ENCODE measurements around the gene ANKRD18B.
A peak's percentile ranks its signal among the peaks of the same experiment; 100 is the strongest.
"Not testable (repeated sequence)": the region's sequence is repeated elsewhere in the genome, so short reads cannot be mapped to it uniquely, and the experiment has no call there.

ANKRD18B gene

GRCh38 chr9:33598796-33599379 lies 74.8 kb downstream of the ANKRD18B start:
- not testable (repeated sequence) for H3K79me2 ChIP-seq (ENCODE audit: insufficient read depth, low read length); H4K20me1 ChIP-seq (ENCODE audit: insufficient read depth, low read length); H3K4me1 ChIP-seq (ENCODE audit: insufficient read depth, low read length, severe bottlenecking); H3K27ac ChIP-seq (ENCODE audit: low read depth, low read length, poor library complexity, severe bottlenecking); H2AFZ ChIP-seq (ENCODE audit: low read length); H3K9me3 ChIP-seq (ENCODE audit: low read length); H3K4me2 ChIP-seq (ENCODE audit: low read length); H3F3A ChIP-seq (ENCODE audit: insufficient read depth, low read length); H3K4me3 ChIP-seq (ENCODE audit: low read depth, low read length, poor library complexity, severe bottlenecking); H3K27me3 ChIP-seq (ENCODE audit: insufficient read depth, low read length); H3K36me3 ChIP-seq (ENCODE audit: insufficient read depth, low read length); H3K9ac ChIP-seq (ENCODE audit: low read length); H3K9me2 ChIP-seq (ENCODE audit: low read depth, low read length)

GRCh38 chr9:33600911-33601310 lies 76.9 kb downstream of the ANKRD18B start:
- not testable (repeated sequence) for H3K4me1 ChIP-seq (ENCODE audit: insufficient read depth, low read length, severe bottlenecking); H3K79me2 ChIP-seq (ENCODE audit: insufficient read depth, low read length); H3K4me2 ChIP-seq (ENCODE audit: low read length); H2AFZ ChIP-seq (ENCODE audit: low read length); H3K27ac ChIP-seq (ENCODE audit: low read depth, low read length, poor library complexity, severe bottlenecking); H3K36me3 ChIP-seq (ENCODE audit: insufficient read depth, low read length); H3K9me2 ChIP-seq (ENCODE audit: low read depth, low read length); H3K27me3 ChIP-seq (ENCODE audit: insufficient read depth, low read length); H3K9ac ChIP-seq (ENCODE audit: low read length); H3K9me3 ChIP-seq (ENCODE audit: low read length); H3F3A ChIP-seq (ENCODE audit: insufficient read depth, low read length); H3K4me3 ChIP-seq (ENCODE audit: low read depth, low read length, poor library complexity, severe bottlenecking); H4K20me1 ChIP-seq (ENCODE audit: insufficient read depth, low read length)

GRCh38 chr9:33604249-33604648 lies 80.2 kb downstream of the ANKRD18B start:
- H4K20me1 ChIP-seq (ENCODE audit: insufficient read depth, low read length); H3F3A ChIP-seq (ENCODE audit: insufficient read depth, low read length); H3K79me2 ChIP-seq (ENCODE audit: insufficient read depth, low read length); H3K4me2 ChIP-seq (ENCODE audit: low read length); H3K27ac ChIP-seq (ENCODE audit: low read depth, low read length, poor library complexity, severe bottlenecking); H3K4me1 ChIP-seq (ENCODE audit: insufficient read depth, low read length, severe bottlenecking); H3K9me2 ChIP-seq (ENCODE audit: low read depth, low read length); H2AFZ ChIP-seq (ENCODE audit: low read length); H3K9ac ChIP-seq (ENCODE audit: low read length); H3K9me3 ChIP-seq (ENCODE audit: low read length); H3K4me3 ChIP-seq (ENCODE audit: low read depth, low read length, poor library complexity, severe bottlenecking); H3K36me3 ChIP-seq (ENCODE audit: insufficient read depth, low read length); H3K27me3 ChIP-seq (ENCODE audit: insufficient read depth, low read length): not testable (repeated sequence)
- TF ChIP-seq CTCF (IDR thresholded peaks at IDR 0.05; ENCODE audit: low read length) = peak; percentile 5; the same call in 1 of the 2 replicates

GRCh38 chr9:33604936-33605335 lies 80.9 kb downstream of the ANKRD18B start:
- not testable (repeated sequence) for H3K9ac ChIP-seq (ENCODE audit: low read length); H3K4me1 ChIP-seq (ENCODE audit: insufficient read depth, low read length, severe bottlenecking); H3K9me3 ChIP-seq (ENCODE audit: low read length); H3K4me2 ChIP-seq (ENCODE audit: low read length); H2AFZ ChIP-seq (ENCODE audit: low read length); H3K27ac ChIP-seq (ENCODE audit: low read depth, low read length, poor library complexity, severe bottlenecking); H3K4me3 ChIP-seq (ENCODE audit: low read depth, low read length, poor library complexity, severe bottlenecking); H3K79me2 ChIP-seq (ENCODE audit: insufficient read depth, low read length); H3K9me2 ChIP-seq (ENCODE audit: low read depth, low read length); H3K27me3 ChIP-seq (ENCODE audit: insufficient read depth, low read length); H3K36me3 ChIP-seq (ENCODE audit: insufficient read depth, low read length); H3F3A ChIP-seq (ENCODE audit: insufficient read depth, low read length); H4K20me1 ChIP-seq (ENCODE audit: insufficient read depth, low read length)

- Histone ChIP-seq H3K9me2 (ENCODE audit: low read depth, low read length) (no peaks in the 10 kb centered on the region), H3K27ac (ENCODE audit: low read depth, low read length, poor library complexity, severe bottlenecking) (no peak overlapping the region), H3K4me2 (ENCODE audit: low read length) (no peak overlapping the region), H3K9ac (ENCODE audit: low read length) (no peak overlapping the region), H3K4me3 (ENCODE audit: low read depth, low read length, poor library complexity, severe bottlenecking) (no peak overlapping the region), H3K79me2 (ENCODE audit: insufficient read depth, low read length) (no peaks in the 10 kb centered on the region), H3K4me1 (ENCODE audit: insufficient read depth, low read length, severe bottlenecking) (no peaks in the 10 kb centered on the region), H2AFZ (ENCODE audit: low read length) (no peak overlapping the region), H3K27me3 (ENCODE audit: insufficient read depth, low read length) (no peaks in the 10 kb centered on the region), H3K9me3 (ENCODE audit: low read length) (no peaks in the 10 kb centered on the region), H3F3A (ENCODE audit: insufficient read depth, low read length) (no peaks in the 10 kb centered on the region), H3K36me3 (ENCODE audit: insufficient read depth, low read length) (no peaks in the 10 kb centered on the region), H4K20me1 (ENCODE audit: insufficient read depth, low read length) (no peaks in the 10 kb centered on the region)
- TF ChIP-seq EZH2 (IDR thresholded peaks at IDR 0.05; ENCODE audit: borderline replicate concordance, low read length) (no peak), CTCF (IDR thresholded peaks at IDR 0.05; ENCODE audit: low read length) (no peak)
Observed at GRCh38 chr9:33611358-33611757, 87.3 kb downstream of the ANKRD18B start.

GRCh38 chr9:33612410-33612809 lies 88.4 kb downstream of the ANKRD18B start:
- H3K9me3 ChIP-seq (ENCODE audit: low read length); H3K9ac ChIP-seq (ENCODE audit: low read length); H3K9me2 ChIP-seq (ENCODE audit: low read depth, low read length); H3K36me3 ChIP-seq (ENCODE audit: insufficient read depth, low read length); H3K4me1 ChIP-seq (ENCODE audit: insufficient read depth, low read length, severe bottlenecking); H3K4me2 ChIP-seq (ENCODE audit: low read length); H4K20me1 ChIP-seq (ENCODE audit: insufficient read depth, low read length); H3K4me3 ChIP-seq (ENCODE audit: low read depth, low read length, poor library complexity, severe bottlenecking); H3K27ac ChIP-seq (ENCODE audit: low read depth, low read length, poor library complexity, severe bottlenecking); H2AFZ ChIP-seq (ENCODE audit: low read length); H3K79me2 ChIP-seq (ENCODE audit: insufficient read depth, low read length); H3F3A ChIP-seq (ENCODE audit: insufficient read depth, low read length); H3K27me3 ChIP-seq (ENCODE audit: insufficient read depth, low read length): not testable (repeated sequence)
